Thymus (tissue), 11 donors: Measurements from ENCODE around the gene RBM10. TPM values are rescaled to one million over a fixed set of nuclear protein-coding genes. Genes with fewer than 3 reads are reported as not detected.

Experiments used
- DNase-seq, 9 donors: peaks; one replicate each; pipeline ENCODE4 v3.0.0-alpha.2; 2013; ENCODE audit warnings: low spot score in 9 of 9, low read depth in 6 of 9, missing footprints in 1 of 9
- H3K27ac ChIP-seq, 2 donors: one replicate each; pipeline ENCODE4 v1.5.1; 2013; ENCODE audit warnings: control low read depth in 1 of 2, low read depth in 1 of 2, low read length in 1 of 2, mild to moderate bottlenecking in 1 of 2, moderate library complexity in 1 of 2
- H3K27me3 ChIP-seq, 2 donors: one replicate each; pipeline ENCODE4 v1.5.1; 2013; ENCODE audit warnings: low read length in 1 of 2; ENCODE audit not compliant: control insufficient read depth in 2 of 2, insufficient read depth in 1 of 2
- H3K36me3 ChIP-seq, 2 donors: one replicate each; pipeline ENCODE4 v1.5.1; 2013; ENCODE audit warnings: low read length in 1 of 2, mild to moderate bottlenecking in 1 of 2, moderate library complexity in 1 of 2; ENCODE audit not compliant: control insufficient read depth in 2 of 2, insufficient read depth in 2 of 2
- H3K4me1 ChIP-seq, 2 donors: one replicate each; pipeline ENCODE4 v1.5.1; 2013; ENCODE audit warnings: low read length in 2 of 2; ENCODE audit not compliant: control insufficient read depth in 2 of 2, insufficient read depth in 2 of 2
- H3K4me3 ChIP-seq, 2 donors: one replicate each; pipeline ENCODE4 v1.5.1; 2013; ENCODE audit warnings: low read length in 2 of 2, control low read depth in 1 of 2, mild to moderate bottlenecking in 1 of 2
- H3K9me3 ChIP-seq, 2 donors: one replicate each; pipeline ENCODE4 v1.5.1; 2013; ENCODE audit warnings: low read length in 1 of 2, mild to moderate bottlenecking in 1 of 2; ENCODE audit not compliant: control insufficient read depth in 2 of 2, insufficient read depth in 1 of 2
- WGBS: extraction: QIAGEN DNeasy Blood & Tissue Kit; methylation state at CpG from one replicate; pipeline ENCODE4 v1.1.7; 2013; 5-methylcytosine and 5-hydroxymethylcytosine counted together
- polyA plus RNA-seq: library from polyadenylated mRNA; stranded (reverse); fragments of 200-250 nt; gene quantifications from one replicate; pipeline ENCODE4 v1.2.3, GENCODE V29; 2013
- total RNA-seq: library from RNA; stranded (reverse); fragments of 120-200 nt; gene quantifications from one replicate; pipeline ENCODE4 v1.2.4, GENCODE V29; 2013
- donor health status: healthy.

Gene RBM10
- total and polyA plus RNA-seq, 2 donors, result 31.2 to 31.9 TPM

DNA sequence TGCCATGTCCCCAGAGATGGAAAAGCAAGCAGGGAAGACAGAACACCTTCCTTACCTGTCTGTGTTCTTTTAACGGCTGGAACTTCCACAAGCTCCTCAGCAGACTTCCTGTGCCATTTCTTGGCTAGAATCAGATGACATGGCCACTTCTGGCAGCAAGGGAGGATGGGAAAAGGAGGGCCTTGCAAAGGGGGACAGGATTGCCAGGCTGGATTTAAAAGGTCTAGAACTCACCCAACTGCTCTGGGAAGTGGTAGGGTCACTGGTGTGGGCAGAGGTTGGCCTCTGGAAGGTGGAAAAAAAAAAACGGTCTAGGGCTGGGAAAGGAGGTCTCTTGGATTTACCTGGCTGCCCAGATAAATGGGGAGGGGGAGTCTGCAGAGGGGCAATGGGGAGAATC lies 86.1 kb downstream of the RBM10 start:
- WGBS, result 89% methylated on average over 2 of the region's 2 CpGs

DNA sequence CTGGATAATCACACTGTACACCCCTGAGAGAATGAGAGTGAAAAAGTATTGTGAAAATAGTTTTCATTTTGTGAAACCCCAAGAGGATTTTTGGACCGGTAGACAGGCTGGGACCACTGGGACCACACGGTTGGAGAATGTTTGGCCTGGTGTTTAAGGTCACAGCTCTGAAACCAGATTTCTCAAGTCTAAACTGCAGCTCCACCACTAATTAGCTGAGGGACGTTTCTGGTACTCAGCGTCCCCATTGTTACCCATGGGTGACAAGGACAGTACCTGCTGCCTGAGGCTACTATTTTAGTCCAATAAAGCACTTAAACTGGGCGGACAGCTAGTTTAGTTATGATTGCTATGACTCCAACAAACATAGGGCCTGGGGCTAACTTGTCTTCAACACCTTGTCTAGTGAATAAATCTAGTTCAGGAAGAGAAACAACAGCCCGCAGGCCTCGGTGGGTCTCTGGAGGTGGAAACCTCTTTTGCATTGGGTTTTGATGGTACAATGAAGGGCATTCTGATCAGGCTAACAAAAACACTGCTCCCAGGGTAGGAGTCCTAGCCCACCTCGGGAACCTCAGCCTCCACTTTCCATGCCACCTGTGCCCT lies 87.3 kb downstream of the RBM10 start:
- Histone ChIP-seq H3K36me3 (peaks cover 13 to 18% of the 10 kb centered on the region in 2 donors), H3K9me3 (peaks cover 0 to 3% of the 10 kb centered on the region in 2 donors), H3K27me3 (peaks cover 0 to 8% of the 10 kb centered on the region in 2 donors), H3K27ac (peak overlapping the region; percentile 99 to 100), H3K4me1 (peaks cover 0 to 13% of the 10 kb centered on the region in 2 donors), H3K4me3 (peak overlapping the region; percentile 78 to 90)
- 71% methylated on average over 8 of the region's 8 CpGs for WGBS
- DNase-seq, result no peak

More for the DNA sequence above, 86.1 kb downstream of the RBM10 start:
- no peak for DNase-seq
- Histone ChIP-seq H3K36me3 (peaks cover 24 to 29% of the 10 kb centered on the region in 2 donors), H3K9me3 (peaks cover 0 to 3% of the 10 kb centered on the region in 2 donors), H3K4me3 (no peak overlapping the region), H3K4me1 (peaks cover 0 to 13% of the 10 kb centered on the region in 2 donors), H3K27ac (no peak overlapping the region), H3K27me3 (peaks cover 0 to 6% of the 10 kb centered on the region in 2 donors)

DNA sequence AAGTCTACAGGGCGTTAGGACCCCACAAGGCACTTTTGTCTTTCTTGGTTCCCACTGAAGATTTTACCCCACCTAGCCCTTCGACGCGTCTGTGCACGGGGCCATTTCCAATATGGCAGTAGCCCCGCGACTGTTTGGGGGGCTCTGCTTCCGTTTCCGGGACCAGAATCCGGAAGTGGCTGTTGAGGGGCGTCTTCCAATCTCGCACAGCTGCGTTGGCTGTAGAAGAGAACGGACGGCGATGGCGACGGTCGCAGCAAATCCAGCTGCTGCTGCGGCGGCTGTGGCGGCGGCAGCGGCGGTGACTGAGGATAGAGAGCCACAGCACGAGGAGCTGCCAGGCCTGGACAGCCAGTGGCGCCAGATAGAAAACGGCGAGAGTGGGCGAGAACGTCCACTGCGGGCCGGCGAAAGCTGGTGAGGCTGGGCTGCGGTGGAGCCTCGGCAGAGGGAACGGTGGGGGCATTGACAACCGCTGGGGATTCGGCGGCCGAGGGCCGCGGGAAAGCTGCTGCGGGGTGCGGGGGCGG lies 87.8 kb downstream of the RBM10 start, which contains the start of gene USP11:
Gene USP11, plus strand, starts transcription at position 207 of the 530 bp plus-strand sequence. Its CDS starts 35 bp downstream, at position 242.
- Histone ChIP-seq H3K4me3 (peak within 1 kb of the TSS; percentile 78 to 90), H3K27me3 (peaks cover 0 to 8% of the 10 kb centered on the region in 2 donors), H3K27ac (peak within 1 kb of the TSS; percentile 99 to 100), H3K4me1 (peaks cover 0 to 13% of the 10 kb centered on the region in 2 donors), H3K9me3 (peaks cover 0 to 3% of the 10 kb centered on the region in 2 donors), H3K36me3 (peaks cover 12 to 17% of the 10 kb centered on the region in 2 donors)
- DNase-seq, result peak; percentile 43 to 88 (median 57)
- under 1% methylated on average over 46 of the region's 46 CpGs for WGBS

DNA sequence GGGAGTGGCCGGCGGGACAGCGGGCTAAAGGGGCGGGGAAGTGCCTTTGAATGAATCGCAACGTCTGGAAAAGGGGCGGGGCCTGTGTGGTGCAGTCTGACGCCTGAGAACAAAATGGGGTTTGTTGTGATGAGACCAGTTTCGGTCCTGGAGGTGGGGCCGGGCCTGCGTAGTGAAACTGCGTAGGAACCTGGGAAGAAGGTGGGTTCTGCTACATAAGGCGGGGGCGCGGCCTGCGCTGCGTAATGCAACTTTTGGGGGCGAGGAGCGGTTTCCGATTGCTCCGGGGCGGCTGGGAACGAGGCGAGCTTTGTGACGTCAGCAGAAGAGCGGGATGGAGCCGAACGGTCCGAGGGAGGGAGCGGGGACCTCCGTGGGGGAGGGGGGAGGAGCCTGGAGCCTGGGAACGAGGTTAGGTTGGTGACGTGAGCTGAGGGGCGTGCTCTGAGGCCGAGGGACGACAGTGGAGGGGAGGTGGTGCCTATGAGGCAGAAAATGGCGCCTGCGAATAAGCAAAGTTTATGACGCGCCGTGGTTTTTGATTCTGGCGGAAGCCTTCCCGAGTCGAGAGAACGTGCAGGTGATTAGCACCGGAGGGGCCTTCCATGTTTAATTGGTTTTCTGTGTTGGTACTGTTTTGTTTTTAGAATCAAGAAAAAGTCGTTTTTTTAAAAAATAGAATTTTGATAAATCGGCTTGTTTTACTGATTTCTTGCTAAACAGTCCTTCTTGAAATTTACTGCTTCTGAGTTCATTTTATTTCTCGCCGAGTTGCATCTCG lies 88.5 kb downstream of the RBM10 start:
- peaks cover 10 to 12% of the 10 kb centered on the region in 2 donors for H3K36me3 ChIP-seq
- H3K9me3 ChIP-seq, result peaks cover 0 to 3% of the 10 kb centered on the region in 2 donors
- under 1% methylated on average over 51 of the region's 51 CpGs for WGBS
- H3K27me3 ChIP-seq, result peaks cover 0 to 8% of the 10 kb centered on the region in 2 donors
- H3K4me1 ChIP-seq, result peaks cover 0 to 13% of the 10 kb centered on the region in 2 donors
- peak overlapping the region; percentile 78 to 90 for H3K4me3 ChIP-seq
- DNase-seq, result peak; percentile 69 to 97 (median 89)
- peak overlapping the region; percentile 99 to 100 for H3K27ac ChIP-seq

DNA sequence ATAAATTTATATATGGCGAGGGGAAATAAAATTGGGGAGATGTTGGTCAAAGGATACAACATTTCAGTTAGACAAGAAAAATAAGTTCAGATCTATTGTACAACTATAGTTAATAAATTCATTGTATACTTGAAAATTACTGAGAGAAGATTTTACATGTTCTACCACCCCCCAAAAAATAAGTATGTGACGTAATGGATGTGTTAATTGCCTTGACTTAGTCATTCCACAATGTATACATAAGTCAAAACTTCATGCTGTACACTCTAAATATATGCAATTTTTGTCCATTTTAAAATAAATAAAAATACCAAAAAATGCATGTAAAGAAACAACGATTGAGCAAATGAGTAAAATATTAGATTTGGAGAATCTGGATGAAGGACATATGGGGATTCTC lies 89.6 kb downstream of the RBM10 start:
- peak overlapping the region in 1 of 2 donors; percentile 90 for H3K4me3 ChIP-seq
- H3K27ac ChIP-seq, result no peak overlapping the region
- peaks cover 0 to 3% of the 10 kb centered on the region in 2 donors for H3K9me3 ChIP-seq
- WGBS, result 87% methylated on average over 3 of the region's 3 CpGs
- DNase-seq, result no peak
- peaks cover 4 to 6% of the 10 kb centered on the region in 2 donors for H3K36me3 ChIP-seq
- peaks cover 0 to 13% of the 10 kb centered on the region in 2 donors for H3K4me1 ChIP-seq
- H3K27me3 ChIP-seq, result peaks cover 0 to 10% of the 10 kb centered on the region in 2 donors

DNA sequence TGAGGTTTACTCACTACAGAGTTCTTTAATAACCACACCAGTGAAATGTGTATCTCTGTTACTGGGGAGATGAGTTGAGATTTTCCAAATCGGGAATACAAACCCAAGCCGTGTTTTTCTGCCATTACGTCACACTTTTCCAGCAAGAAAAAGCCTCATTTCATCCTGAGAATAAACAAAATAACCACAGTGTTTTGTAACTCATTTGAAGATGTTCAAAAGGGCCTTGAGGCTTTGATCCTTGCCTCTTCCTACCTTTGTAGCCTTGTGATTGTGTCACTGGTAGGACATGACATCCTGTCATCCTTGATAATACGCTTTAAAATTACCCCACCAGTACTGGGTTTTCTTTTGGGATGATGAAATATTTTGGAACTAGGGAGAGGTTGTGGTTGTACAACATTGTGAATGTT lies 90.7 kb downstream of the RBM10 start:
- H3K27me3 ChIP-seq, result peaks cover 0 to 10% of the 10 kb centered on the region in 2 donors
- H3K4me3 ChIP-seq, result no peak overlapping the region
- peak in 1 of 9 donors; percentile 28 for DNase-seq
- H3K36me3 ChIP-seq, result peaks cover 14 to 15% of the 10 kb centered on the region in 2 donors
- peaks cover 0 to 13% of the 10 kb centered on the region in 2 donors for H3K4me1 ChIP-seq
- 81% methylated on average over 4 of the region's 4 CpGs for WGBS
- H3K9me3 ChIP-seq, result peaks cover 0 to 3% of the 10 kb centered on the region in 2 donors
- H3K27ac ChIP-seq, result no peak overlapping the region

Other genes starting within 250 kb of the RBM10 start
- gene JADE3, start 232.8 kb upstream of the RBM10 start, total RNA-seq, result 4.4 TPM
- 3.8 TPM for gene JADE3, start 232.8 kb upstream of the RBM10 start, polyA plus RNA-seq
- gene RGN, start 66.8 kb upstream of the RBM10 start, total RNA-seq, result 0.28 TPM
- gene RGN, start 66.8 kb upstream of the RBM10 start, polyA plus RNA-seq, result 2.3 TPM
- 109 TPM for gene NDUFB11, start 519 bp upstream of the RBM10 start, total RNA-seq
- 59.2 TPM for gene NDUFB11, start 519 bp upstream of the RBM10 start, polyA plus RNA-seq
- 99.8 TPM for gene UBA1, start 48.6 kb downstream of the RBM10 start, total RNA-seq
- gene UBA1, start 48.6 kb downstream of the RBM10 start, polyA plus RNA-seq, result 80.4 TPM
- 28.8 TPM for gene CDK16, start 73.5 kb downstream of the RBM10 start, total RNA-seq
- gene CDK16, start 73.5 kb downstream of the RBM10 start, polyA plus RNA-seq, result 41.9 TPM
- gene USP11, start 87.8 kb downstream of the RBM10 start, total RNA-seq, result 26.7 TPM
- gene USP11, start 87.8 kb downstream of the RBM10 start, polyA plus RNA-seq, result 40.9 TPM
- gene ZNF157, start 225.4 kb downstream of the RBM10 start, total RNA-seq, result 0.57 TPM
- 0.30 TPM for gene ZNF157, start 225.4 kb downstream of the RBM10 start, polyA plus RNA-seq